ENCODE data around the gene AKT1. TPM values are rescaled to one million over a fixed set of nuclear protein-coding genes. Genes with fewer than 3 reads are reported as not detected.
A peak's percentile ranks its signal among the peaks of the same experiment; 100 is the strongest.

AKT1 gene
- total RNA-seq, 1 donor: 188 TPM

- H3K36me3 ChIP-seq (ENCODE audit: insufficient read depth, low read length): peaks cover 15% of the 10 kb centered on the region
- peaks cover 72% of the 10 kb centered on the region for H3K79me2 ChIP-seq (ENCODE audit: insufficient read depth, low read length)
- no peak overlapping the region for H2AFZ ChIP-seq (ENCODE audit: low read length)
- H3K9me3 ChIP-seq (ENCODE audit: low read depth, low read length): no peaks in the 10 kb centered on the region
- H3K4me3 ChIP-seq (ENCODE audit: insufficient read depth, low read length): no peak overlapping the region
- no peaks in the 10 kb centered on the region for H3K4me1 ChIP-seq (ENCODE audit: insufficient read depth, low read length)
- peak; percentile 80 for DNase-seq (ENCODE audit: insufficient read length, low spot score, missing footprints)
- no peak overlapping the region for H3K4me2 ChIP-seq (ENCODE audit: insufficient read depth, low read length)
- H4K20me1 ChIP-seq (ENCODE audit: insufficient read depth, low read length): peaks cover 36% of the 10 kb centered on the region
- no peak overlapping the region for H3K27ac ChIP-seq (ENCODE audit: low read depth, low read length)
- TF ChIP-seq CTCF (IDR thresholded peaks at IDR 0.05; ENCODE audit: extremely low read depth, low read depth, low read length): no peak
- H3K27me3 ChIP-seq (ENCODE audit: insufficient read depth, low read length): no peaks in the 10 kb centered on the region
These were observed 10.5 kb downstream of the AKT1 start for GRCh38 chr14:104784846-104785707.

GRCh38 chr14:104784218-104784568 is 11.4 kb downstream of the AKT1 start:
- Histone ChIP-seq H2AFZ (ENCODE audit: low read length) (no peak overlapping the region), H3K4me3 (ENCODE audit: insufficient read depth, low read length) (no peak overlapping the region), H3K4me1 (ENCODE audit: insufficient read depth, low read length) (no peaks in the 10 kb centered on the region), H3K36me3 (ENCODE audit: insufficient read depth, low read length) (peaks cover 14% of the 10 kb centered on the region), H3K79me2 (ENCODE audit: insufficient read depth, low read length) (peaks cover 64% of the 10 kb centered on the region), H4K20me1 (ENCODE audit: insufficient read depth, low read length) (peaks cover 36% of the 10 kb centered on the region), H3K27me3 (ENCODE audit: insufficient read depth, low read length) (no peaks in the 10 kb centered on the region), H3K27ac (ENCODE audit: low read depth, low read length) (no peak overlapping the region), H3K9me3 (ENCODE audit: low read depth, low read length) (no peaks in the 10 kb centered on the region), H3K4me2 (ENCODE audit: insufficient read depth, low read length) (no peak overlapping the region)
- peak; percentile 88 for DNase-seq (ENCODE audit: insufficient read length, low spot score, missing footprints)
- no peak for TF ChIP-seq CTCF (IDR thresholded peaks at IDR 0.05; ENCODE audit: extremely low read depth, low read depth, low read length)

- Histone ChIP-seq H3K79me2 (ENCODE audit: insufficient read depth, low read length) (peaks cover 59% of the 10 kb centered on the region), H3K9me3 (ENCODE audit: low read depth, low read length) (no peaks in the 10 kb centered on the region), H3K4me1 (ENCODE audit: insufficient read depth, low read length) (no peaks in the 10 kb centered on the region), H3K27me3 (ENCODE audit: insufficient read depth, low read length) (no peaks in the 10 kb centered on the region), H3K4me2 (ENCODE audit: insufficient read depth, low read length) (no peak overlapping the region), H3K4me3 (ENCODE audit: insufficient read depth, low read length) (no peak overlapping the region), H2AFZ (ENCODE audit: low read length) (no peak overlapping the region), H3K27ac (ENCODE audit: low read depth, low read length) (no peak overlapping the region), H4K20me1 (ENCODE audit: insufficient read depth, low read length) (peaks cover 39% of the 10 kb centered on the region), H3K36me3 (ENCODE audit: insufficient read depth, low read length) (peaks cover 11% of the 10 kb centered on the region)
- TF ChIP-seq CTCF (IDR thresholded peaks at IDR 0.05; ENCODE audit: extremely low read depth, low read depth, low read length): no peak
- DNase-seq (ENCODE audit: insufficient read length, low spot score, missing footprints): peak; percentile 76
These were observed 11.9 kb downstream of the AKT1 start for GRCh38 chr14:104783484-104784217.

GRCh38 chr14:104782808-104783139 is 12.8 kb downstream of the AKT1 start:
- Histone ChIP-seq H3K4me1 (ENCODE audit: insufficient read depth, low read length) (no peaks in the 10 kb centered on the region), H4K20me1 (ENCODE audit: insufficient read depth, low read length) (peaks cover 36% of the 10 kb centered on the region), H3K79me2 (ENCODE audit: insufficient read depth, low read length) (peaks cover 50% of the 10 kb centered on the region), H3K36me3 (ENCODE audit: insufficient read depth, low read length) (peaks cover 8% of the 10 kb centered on the region), H3K4me2 (ENCODE audit: insufficient read depth, low read length) (no peak overlapping the region), H3K27ac (ENCODE audit: low read depth, low read length) (no peak overlapping the region), H3K9me3 (ENCODE audit: low read depth, low read length) (no peaks in the 10 kb centered on the region), H3K27me3 (ENCODE audit: insufficient read depth, low read length) (no peaks in the 10 kb centered on the region), H2AFZ (ENCODE audit: low read length) (no peak overlapping the region), H3K4me3 (ENCODE audit: insufficient read depth, low read length) (no peak overlapping the region)
- TF ChIP-seq CTCF (IDR thresholded peaks at IDR 0.05; ENCODE audit: extremely low read depth, low read depth, low read length): no peak
- peak; percentile 39 for DNase-seq (ENCODE audit: insufficient read length, low spot score, missing footprints)

All from osteoblast (primary cell).